ENCODE results near the gene GFPT2.

GFPT2 gene

GRCh38 chr5:180283026-180283615 lies 70.0 kb downstream of the GFPT2 start:
- no peak for DNase-seq (ENCODE audit: low spot score)

GRCh38 chr5:180282281-180282680 lies 70.9 kb downstream of the GFPT2 start:
- no peak for DNase-seq (ENCODE audit: low spot score)

GRCh38 chr5:180281706-180282105 lies 71.4 kb downstream of the GFPT2 start:
- DNase-seq (ENCODE audit: low spot score), result no peak

- DNase-seq (ENCODE audit: low spot score), result no peak
Observed at GRCh38 chr5:180274695-180275094, 78.4 kb downstream of the GFPT2 start.

GRCh38 chr5:180271221-180271620 lies 81.9 kb downstream of the GFPT2 start:
- DNase-seq (ENCODE audit: low spot score), result no peak

- DNase-seq (ENCODE audit: low spot score), result no peak
Observed at GRCh38 chr5:180259260-180259611, 93.9 kb downstream of the GFPT2 start.

GRCh38 chr5:180253036-180253824 lies 99.9 kb downstream of the GFPT2 start:
- DNase-seq (ENCODE audit: low spot score), result no peak

- no peak for DNase-seq (ENCODE audit: low spot score)
Observed at GRCh38 chr5:180251887-180252286, 101.2 kb downstream of the GFPT2 start.

- DNase-seq (ENCODE audit: low spot score), result no peak
Observed at GRCh38 chr5:180251141-180251540, 102.0 kb downstream of the GFPT2 start.

Data from left forelimb (tissue), 1 donor.